Embryonic facial prominence (tissue), 1 donor: ENCODE measurements around the gene ROR2.
"Not testable (repeated sequence)": the region's sequence is repeated elsewhere in the genome, so short reads cannot be mapped to it uniquely, and the experiment has no call there.

Experiments
- DNase-seq: peaks from one replicate; pipeline ENCODE4 v3.0.0-alpha.2; 2016; ENCODE audit errors: extremely low spot score

ROR2 gene

DNA sequence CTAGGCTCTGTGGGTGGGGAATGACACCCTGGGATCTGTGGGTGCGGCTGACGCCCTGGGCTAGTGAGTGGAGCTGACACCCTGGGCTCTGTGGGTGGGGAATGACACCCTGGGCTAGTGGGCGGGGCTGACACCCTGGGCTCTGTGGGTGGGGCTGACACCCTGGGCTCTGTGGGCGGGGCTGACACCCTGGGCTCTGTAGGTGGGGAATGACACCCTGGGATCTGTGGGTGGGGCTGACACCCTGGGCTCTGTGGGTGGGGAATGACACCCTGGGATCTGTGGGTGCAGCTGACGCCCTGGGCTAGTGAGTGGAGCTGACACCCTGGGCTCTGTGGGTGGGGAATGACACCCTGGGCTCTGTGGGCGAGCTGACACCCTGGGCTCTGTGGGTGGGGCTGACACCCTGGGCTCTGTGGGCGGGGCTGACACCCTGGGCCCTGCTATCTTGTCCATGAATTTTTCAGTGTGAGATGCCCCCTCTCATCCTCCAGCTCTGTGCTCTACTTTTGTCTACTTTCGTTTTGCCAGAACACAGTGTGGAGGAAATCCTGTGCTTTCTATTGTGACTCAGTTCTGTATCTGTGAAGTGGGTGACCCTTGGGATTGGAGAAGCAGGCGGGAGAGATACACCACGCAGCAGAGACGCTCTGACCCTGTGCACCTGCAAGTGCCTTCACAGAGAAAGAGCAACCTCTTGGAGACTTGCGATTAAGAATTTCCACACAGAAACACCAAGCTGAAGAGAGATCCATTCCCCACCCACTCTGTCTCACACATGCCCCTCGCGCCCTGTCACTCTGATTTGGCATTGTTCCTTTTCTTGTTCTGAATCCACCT is 151.5 kb downstream of the ROR2 start:
- not testable (repeated sequence) for DNase-seq

DNA sequence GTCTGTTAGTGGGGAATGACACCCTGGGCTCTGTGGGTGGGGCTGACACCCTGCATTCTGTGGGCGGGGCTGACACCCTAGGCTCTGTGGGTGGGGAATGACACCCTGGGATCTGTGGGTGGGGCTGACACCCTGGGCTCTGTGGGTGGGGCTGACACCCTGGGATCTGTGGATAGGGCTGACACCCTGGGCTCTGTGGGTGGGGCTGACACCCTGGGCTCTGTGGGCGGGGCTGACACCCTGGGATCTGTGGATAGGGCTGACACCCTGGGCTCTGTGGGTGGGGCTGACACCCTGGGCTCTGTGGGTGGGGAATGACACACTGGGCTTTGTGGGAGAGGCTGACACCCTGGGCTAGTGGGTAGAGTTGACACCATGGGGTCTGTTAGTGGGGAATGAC is 152.5 kb downstream of the ROR2 start:
- not testable (repeated sequence) for DNase-seq

DNA sequence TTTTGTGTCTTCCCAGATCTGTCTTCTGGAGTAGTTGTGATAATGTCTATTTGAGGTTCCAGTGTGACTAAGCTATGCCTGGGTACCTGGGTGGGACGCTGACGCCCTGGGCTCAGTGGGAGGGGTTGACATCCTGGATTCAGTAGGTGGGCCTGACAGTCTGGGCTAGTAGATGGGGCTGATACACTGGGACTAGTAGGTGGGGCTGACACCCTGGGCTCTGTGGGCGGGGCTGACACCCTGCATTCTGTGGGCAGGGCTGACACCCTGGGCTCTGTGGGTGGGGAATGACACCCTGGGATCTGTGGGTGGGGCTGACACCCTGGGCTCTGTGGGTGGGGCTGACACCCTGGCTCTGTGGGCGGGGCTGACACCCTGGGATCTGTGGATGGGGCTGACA is 153.5 kb downstream of the ROR2 start:
- DNase-seq = not testable (repeated sequence)

DNA sequence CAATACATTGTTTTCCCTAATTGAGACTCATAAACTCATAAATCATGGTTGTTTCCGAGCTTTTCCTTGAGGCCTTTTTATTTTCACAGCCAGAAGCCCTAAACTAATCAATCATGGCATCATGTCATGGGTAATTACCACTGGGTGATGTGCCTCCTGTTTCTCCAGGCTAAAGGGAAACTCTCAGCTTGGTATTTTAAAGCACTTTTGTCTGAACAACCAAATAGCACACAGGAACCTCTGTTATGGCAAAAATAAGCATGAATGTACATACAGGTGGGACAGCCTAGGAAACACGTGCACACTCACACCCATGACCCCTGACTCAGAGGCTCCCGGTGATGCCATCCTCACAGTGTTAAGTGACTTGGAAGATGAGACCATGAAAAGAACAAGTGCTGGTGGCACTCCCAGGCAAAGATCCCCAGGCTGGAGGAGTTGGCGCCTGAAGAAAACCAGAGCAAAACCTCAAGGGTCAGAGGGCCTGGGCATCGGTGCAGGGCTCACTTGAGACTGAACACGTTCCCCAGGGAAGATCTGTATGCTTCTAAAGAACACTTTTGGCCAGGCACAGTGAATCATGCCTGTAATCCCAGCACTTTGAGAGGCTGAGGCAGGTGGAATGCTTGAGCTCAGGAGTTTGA is 154.3 kb downstream of the ROR2 start:
- DNase-seq = no peak

DNA sequence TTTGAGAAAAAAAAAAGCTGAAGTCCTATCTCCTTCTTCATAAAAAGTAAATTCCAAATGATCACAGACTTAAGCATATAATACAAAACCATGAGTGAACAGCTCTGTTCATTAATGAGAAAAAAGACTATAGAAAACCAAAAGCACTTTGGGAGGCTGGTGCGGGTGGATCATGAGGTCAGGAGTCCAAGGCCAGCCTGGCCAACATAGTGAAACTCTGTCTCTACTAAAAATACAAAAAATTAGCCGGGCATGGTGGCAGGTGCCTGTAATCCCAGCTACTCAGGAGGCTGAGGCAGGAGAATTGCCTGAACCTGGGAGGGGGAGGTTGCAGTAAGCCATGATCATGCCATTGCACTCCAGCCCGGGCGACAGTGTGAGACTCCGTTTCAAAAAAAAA is 156.7 kb downstream of the ROR2 start:
- not testable (repeated sequence) for DNase-seq

DNA sequence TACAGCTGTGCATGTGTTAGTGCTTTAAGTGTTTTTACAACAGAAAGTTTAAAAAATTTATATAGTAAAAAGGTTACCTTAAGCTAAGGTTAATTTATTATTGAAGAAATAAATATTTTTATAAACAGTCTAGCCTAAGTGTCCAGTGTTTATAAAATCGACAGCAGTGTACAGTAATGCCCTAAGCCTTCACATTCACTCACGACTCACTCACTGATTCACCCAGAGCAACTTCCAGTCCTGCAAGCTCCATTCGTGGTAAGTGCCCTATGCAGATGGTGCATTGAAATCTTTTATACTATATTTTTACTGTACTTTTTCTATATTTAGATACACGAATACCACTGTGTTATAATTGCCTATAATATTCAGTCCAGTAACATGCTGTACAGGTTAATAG is 159.1 kb downstream of the ROR2 start:
- no peak for DNase-seq

DNA sequence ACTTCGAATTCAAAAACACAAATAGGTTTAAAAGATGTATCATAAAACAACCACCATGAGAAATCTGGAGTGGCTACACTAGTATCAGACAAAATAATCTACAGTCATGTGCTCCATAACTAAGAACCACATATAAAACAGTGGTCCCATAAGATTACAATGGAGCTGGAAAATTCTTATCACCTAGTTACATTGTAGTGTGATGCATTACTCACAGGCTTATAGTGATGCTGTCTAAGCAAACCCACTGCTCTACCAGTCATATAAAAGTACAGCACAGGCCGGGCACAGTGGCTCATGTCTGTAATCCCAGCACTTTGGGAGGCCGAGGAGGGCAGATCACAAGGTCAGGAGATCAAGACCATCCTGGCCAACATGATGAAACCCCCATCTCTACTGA is 160.1 kb downstream of the ROR2 start:
- DNase-seq = no peak

DNA sequence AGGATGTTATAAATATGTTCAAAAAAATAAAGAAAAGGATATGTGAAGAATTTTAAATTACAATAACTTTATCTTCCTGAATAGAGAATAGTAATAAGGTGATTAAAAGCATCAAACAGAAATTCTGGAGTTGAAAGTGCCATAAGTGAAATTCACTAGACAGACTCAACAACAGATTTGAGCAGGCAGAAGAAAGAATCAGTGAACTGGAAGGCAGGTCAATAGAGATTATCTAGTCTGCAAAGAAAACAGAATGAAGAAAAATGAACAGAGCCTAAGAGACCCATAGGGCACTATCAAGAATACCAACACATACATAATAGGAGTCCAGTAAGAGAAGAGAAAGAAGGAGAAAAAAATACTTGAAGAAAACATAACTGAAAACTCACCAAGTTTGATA is 162.1 kb downstream of the ROR2 start:
- DNase-seq = no peak

DNA sequence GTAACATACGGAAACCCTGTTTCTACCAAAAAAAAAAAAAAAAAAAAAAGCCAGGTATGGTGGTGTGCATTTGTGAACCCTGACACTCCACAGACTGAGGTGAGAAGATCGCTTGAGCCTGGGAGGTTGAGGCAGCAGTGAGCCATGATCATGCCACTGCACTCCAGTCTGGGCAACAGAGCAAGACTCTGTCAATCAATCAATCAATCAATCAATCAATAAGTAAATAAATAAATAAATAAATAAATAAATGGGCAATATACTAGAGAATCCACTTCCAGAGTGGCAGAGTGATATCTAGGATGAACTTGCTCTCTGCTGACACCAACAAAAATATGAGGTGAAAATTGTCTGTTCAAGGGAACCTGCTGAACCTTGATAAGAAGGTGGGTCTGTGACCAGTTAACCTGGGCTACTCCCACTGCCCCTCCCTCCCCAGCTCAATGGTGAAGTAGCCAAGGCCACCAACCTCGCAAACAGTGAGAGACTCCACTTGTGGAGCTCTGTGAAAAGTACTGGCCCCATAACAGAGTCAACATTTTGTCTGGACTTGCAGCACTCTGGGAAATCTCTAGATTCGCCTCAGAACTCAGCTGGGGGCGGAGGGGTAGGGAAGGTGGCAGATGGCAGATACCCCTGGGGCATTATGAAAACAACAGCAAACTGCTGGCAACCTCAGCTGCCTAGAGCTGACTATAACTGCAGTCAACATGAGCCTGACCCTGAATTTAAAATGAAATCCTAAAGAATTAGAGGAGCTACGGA is 163.7 kb downstream of the ROR2 start:
- DNase-seq = no peak

DNA sequence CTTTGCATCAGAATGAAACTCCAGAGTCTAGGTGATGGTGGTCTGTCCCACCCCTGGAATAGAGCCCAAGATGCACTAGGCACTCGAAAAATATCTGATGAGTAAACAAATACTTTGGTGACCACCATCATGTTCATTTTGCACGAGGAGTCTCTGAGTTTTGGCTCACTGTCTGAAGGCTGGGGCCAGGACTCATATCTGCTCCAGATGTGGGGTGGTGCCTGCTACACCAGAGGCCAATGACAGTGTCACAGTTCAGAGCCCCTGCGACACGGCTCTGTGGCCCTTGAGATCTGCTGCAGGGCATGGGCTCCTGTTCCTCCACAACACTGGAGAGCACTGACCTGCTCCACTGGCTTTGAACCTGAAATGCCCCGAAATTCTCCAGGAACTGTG is 164.6 kb downstream of the ROR2 start:
- no peak for DNase-seq

DNA sequence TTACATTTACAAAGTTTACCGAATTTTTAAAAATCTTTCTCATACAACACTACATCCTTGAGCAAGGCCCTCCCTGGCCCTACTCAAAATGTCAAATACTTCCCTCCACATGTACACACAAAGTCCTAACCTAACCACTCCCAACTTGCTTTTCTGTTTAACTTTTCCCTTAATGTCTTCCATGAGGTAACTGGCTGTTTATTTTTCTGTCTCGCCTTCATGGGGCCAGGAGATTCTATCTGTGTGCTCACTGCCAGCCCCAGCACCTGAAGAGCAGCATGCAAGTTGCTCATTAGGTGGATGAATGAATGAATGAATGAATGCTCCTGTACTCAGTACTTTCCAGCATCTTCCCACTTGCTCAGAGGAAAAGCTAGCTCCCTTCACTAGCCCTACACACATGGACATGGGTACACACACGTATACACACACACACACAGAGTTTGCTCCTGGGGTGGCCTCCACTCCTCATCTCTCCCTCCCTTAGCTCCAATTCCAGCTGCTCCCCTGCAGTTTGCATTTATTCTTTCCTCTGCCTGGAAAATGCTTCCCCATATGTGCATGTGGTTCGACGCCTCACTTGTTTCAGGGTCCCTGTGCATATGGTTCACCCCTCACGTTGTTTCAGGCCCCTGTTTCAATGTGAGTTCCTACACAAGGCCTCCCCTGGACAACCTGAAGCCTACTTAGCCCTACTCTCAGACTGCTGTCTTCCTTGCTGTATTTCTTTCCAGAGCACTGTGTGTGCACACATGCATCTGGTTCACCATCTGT is 165.2 kb downstream of the ROR2 start:
- DNase-seq = no peak

DNA sequence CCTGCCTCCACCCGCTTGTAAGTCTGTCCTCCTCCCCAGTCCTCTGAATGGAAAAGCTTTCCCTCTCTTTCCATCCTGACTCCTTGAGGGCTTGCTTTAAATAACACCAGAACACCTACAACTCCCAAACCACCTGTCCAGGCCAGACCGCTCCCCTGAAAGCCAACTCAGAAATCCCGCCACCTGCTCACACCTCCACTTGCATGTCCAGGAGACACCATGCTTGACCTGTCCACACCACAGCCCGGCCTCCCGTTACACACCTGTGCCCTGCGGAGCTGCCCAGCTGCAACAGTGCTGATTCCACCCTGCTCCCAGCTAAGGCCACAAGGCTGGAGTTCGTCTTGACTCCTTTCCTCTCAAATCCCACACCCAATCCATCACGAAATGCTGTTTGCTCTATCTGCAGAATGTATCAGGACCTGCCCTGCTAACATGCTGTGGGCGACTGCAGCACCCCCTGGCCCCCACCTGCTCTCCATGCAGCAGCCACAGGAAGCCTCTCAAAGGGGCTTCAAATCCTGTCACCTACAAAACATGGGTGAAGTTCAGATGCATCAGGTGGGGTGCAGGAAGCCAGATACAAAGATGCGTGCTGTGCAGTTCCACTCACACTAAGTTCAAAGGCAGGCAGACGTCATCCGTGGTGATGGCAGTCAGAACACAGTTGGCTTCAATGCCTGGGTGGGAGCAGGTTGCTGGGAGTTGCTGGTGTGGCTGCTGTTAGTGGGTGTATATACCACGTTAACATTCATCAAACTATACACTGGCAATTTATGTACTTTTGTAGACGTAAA is 166.0 kb downstream of the ROR2 start:
- DNase-seq = no peak

DNA sequence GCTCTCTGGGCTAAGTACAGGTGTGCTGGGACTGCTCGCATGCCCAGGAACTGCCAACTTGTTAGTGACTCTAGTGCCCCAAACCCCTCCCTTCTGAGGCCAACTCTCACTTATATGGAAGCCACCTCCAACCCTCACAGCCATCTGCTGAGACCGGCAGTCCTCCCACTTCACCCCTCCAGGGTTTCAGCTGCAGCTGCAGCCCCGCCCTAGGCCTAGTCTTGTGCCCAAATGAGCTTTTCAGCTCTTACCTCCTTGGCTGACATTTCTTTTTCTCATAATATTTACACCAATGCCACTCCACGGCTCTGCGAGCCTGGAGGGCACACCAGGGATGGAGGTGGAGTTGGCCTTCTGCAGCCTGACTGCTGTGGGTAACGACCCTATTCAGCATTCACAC is 166.6 kb downstream of the ROR2 start:
- DNase-seq = no peak

DNA sequence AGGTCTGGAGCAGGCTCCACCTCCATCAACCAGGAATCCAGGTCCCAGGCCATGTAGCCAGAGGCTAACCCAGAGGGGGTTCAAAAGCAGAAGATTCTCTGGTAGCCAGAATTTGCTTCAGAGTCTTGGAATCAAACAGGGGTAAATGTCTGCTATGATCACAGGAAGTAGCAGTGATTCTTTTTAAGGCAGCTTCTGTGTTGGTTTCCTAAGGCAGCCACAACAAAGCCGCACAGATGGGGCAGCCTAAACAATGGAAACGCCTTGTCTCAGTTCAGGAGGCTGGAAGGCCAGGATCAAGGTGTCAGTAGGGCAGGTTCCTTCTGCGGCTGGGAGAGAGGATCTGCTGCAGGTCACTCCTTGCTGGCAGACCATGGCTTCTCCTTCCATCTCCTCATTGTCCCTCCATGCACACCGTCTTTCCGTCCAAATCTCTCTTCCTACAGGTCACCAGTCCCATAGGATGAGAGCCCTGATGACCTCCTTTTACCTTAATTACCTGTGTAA is 167.3 kb downstream of the ROR2 start:
- no peak for DNase-seq

DNA sequence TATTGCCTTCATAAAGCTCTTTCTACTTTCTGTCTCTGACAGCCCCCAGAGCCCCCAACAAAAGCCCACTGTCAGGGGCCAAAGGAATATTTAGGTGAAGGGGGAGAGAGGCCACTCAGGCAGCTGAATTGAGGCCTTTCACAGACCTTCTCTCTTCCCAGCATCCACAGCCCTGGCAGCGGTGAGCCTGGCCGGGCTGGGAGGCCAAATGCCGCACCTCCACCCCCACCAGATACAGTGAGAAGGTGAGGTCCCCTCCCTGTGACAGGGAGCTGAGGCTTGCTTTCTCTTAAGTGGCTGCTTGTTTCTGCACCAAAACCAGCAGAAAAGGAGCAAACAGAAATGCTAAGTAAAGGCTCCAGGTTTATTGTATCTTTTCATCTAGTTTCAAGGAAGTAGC is 168.1 kb downstream of the ROR2 start:
- DNase-seq = no peak

DNA sequence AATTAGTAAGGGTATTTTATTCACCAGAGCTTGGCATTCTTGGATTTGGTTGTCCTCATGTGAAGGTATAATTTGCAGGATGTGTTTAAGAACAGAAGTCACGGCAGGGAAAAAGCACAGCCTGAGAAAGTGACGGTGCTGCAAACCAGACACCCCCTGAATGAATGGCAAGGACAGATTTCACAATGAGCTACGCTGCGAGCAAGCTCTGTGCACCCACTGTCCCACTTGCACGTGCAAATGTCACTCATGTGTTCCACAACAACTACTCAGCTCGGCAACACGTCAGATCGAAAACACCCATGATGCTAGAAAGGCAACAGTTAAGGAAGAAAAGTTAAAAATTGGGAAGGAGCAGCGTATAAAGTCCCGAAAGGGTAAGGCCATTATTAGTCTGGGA is 168.9 kb downstream of the ROR2 start:
- no peak for DNase-seq

DNA sequence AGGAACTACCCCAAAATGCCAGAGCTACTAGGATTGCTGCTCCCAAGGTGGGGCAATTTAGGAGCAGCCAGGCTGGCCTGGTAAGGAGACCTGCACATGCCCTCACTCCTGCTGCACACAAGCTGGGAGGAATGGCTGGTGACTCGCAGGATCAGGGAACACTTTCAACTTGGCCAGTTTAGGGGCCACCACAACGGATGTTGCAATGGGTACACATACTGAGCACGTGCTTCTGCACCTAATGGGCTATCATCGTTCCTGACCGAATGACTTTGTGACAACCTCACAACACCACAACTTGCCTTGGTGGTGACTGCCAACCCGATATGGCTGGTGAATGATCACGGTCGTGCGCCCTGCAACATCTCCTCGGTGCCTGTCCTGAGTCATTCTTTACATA is 172.0 kb downstream of the ROR2 start:
- no peak for DNase-seq

DNA sequence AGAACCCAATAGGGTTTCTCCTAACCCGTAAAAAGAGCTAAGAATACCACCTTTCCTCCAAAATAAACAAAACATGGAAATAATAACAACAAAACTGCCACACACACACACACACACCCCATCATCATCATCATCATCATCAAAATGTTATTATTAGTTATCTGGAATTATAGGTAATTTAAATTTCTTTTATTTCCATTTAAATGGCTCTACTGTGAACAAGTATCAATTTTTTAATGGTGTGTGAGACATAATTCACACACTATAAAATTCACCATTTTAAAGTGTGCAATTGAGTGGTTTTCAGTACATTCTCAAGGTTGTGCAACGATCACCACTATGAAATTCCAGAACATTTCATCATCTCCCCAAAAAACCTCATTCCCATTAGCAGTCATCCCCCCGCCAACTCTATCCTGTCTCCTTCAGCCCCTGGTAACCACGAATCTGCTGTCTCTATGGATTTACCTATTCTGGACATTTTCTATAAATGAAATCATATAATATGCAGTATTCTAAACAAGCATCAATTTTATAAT is 172.7 kb downstream of the ROR2 start:
- DNase-seq = no peak

DNA sequence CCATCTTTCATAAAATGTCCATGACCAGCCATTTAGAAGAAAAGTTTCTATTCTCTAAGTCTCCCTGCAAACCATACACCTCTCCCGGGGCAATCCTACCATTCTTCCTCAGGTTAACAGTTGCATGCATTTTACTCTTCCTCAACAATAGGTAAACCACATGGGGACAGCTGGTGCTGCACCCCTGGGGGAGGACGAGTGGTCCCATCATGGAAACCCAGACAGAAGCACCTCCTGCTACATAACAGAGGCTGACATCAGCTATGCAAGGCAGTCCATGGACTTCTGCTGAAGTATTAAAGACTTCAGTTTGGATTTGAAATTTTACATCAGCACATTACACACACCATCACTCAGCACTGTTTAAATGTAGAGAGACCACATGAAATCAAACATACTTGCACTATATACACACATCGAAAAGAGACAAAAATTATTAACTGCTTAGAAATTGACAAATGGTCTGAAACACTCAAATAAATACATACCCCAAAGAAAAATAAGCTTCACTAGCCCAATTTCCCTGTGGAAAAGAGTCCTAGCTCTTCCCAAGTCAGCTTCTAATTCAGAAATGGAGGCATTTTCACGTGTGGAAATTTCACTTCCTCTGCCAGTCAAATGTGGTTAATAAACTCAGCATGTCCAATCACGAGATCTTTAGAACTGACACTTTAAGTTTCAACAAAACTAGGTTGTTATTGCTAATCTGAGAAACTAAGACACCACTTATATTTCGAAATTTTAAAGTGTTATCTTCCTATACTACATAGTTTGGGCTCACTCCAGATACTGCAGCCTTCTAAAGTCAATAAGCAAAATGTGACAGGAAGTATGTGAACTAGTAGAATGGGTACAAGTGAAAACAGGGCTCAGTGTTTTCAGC is 173.4 kb downstream of the ROR2 start:
- DNase-seq = no peak

DNA sequence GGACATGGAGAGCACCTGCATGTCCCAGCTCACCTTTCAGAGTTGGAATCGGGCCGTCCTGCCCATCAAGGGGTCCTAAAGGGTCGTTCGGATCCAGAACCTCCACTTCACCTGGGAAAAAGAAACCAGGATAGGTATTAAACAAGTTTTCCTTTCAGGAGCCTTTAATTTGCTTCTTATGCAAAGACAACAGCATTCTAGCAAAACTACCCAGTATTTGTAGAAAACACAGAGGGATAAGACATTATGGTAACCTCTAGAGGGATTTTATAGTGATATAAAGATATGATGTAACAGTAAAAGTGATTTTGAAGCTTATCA is 174.4 kb downstream of the ROR2 start:
- DNase-seq = no peak
